Measurements from ENCODE around the gene ASXL2.
A peak's percentile ranks its signal among the peaks of the same experiment; 100 is the strongest.
"Not testable (repeated sequence)": the region's sequence is repeated elsewhere in the genome, so short reads cannot be mapped to it uniquely, and the experiment has no call there.

Gene ASXL2

GRCh38 chr2:25831746-25832449, 46.4 kb downstream of the ASXL2 start:
- DNase-seq, result no peak

GRCh38 chr2:25829828-25830227, 48.5 kb downstream of the ASXL2 start:
- no peak for DNase-seq

GRCh38 chr2:25829377-25829704, 48.9 kb downstream of the ASXL2 start:
- DNase-seq, result no peak

GRCh38 chr2:25828532-25829376, 49.5 kb downstream of the ASXL2 start:
- DNase-seq, result not testable (repeated sequence)

GRCh38 chr2:25825238-25825637, 53.0 kb downstream of the ASXL2 start:
- peak; percentile 69 for DNase-seq

- DNase-seq, result no peak
Observed at GRCh38 chr2:25824718-25825117, 53.6 kb downstream of the ASXL2 start.

- DNase-seq, result no peak
Observed at GRCh38 chr2:25824216-25824615, 54.1 kb downstream of the ASXL2 start.

GRCh38 chr2:25822190-25823117, 55.8 kb downstream of the ASXL2 start:
- peak; percentile 81 for DNase-seq

- DNase-seq, result no peak
Observed at GRCh38 chr2:25821225-25822056, 56.8 kb downstream of the ASXL2 start.

GRCh38 chr2:25819597-25820039, 58.7 kb downstream of the ASXL2 start:
- no peak for DNase-seq

GRCh38 chr2:25817630-25818029, 60.7 kb downstream of the ASXL2 start:
- DNase-seq, result no peak

- no peak for DNase-seq
Observed at GRCh38 chr2:25817006-25817405, 61.3 kb downstream of the ASXL2 start.

- no peak for DNase-seq
Observed at GRCh38 chr2:25816249-25816648, 62.0 kb downstream of the ASXL2 start.

GRCh38 chr2:25814681-25815080, 63.6 kb downstream of the ASXL2 start:
- no peak for DNase-seq

GRCh38 chr2:25810428-25810827, 67.9 kb downstream of the ASXL2 start:
- no peak for DNase-seq

- no peak for DNase-seq
Observed at GRCh38 chr2:25809646-25810045, 68.6 kb downstream of the ASXL2 start.

- DNase-seq, result no peak
Observed at GRCh38 chr2:25808006-25808383, 70.3 kb downstream of the ASXL2 start.

GRCh38 chr2:25806941-25807340, 71.3 kb downstream of the ASXL2 start:
- no peak for DNase-seq

- no peak for DNase-seq
Observed at GRCh38 chr2:25805987-25806386, 72.3 kb downstream of the ASXL2 start.

- no peak for DNase-seq
Observed at GRCh38 chr2:25804338-25804737, 73.9 kb downstream of the ASXL2 start.

- no peak for DNase-seq
Observed at GRCh38 chr2:25799301-25799700, 79.0 kb downstream of the ASXL2 start.

All from activated CD4-positive, alpha-beta T cell treated with anti-CD3 and anti-CD28 coated beads for 48 hours (primary cell).